H1 (cell line): Measurements from ENCODE around the gene SLC32A1. TPM values are rescaled to one million over a fixed set of nuclear protein-coding genes. Genes with fewer than 3 reads are reported as not detected.
A peak's percentile ranks its signal among the peaks of the same experiment; 100 is the strongest.

Experiments used
- CTCF ChIA-PET: fragments of 300-600 bp; sonication (Branson Sonifier 250); formaldehyde crosslinking; loops from one replicate; lab custom pipeline; 2021; ENCODE audit not compliant: partially characterized antibody; lab: Charles Lee
- POLR2A ChIA-PET: fragments of 300-600 bp; sonication (Branson Sonifier 250); formaldehyde crosslinking; loops from one replicate; lab custom pipeline; 2021; ENCODE audit warnings: inconsistent platforms; ENCODE audit not compliant: partially characterized antibody; lab: Charles Lee
- DNase-seq, 2 experiments: peaks; one replicate each; pipeline versions ENCODE4 v3.0.0 to v3.0.0-alpha.2; 2010 to 2022; ENCODE audit warnings: low spot score in 2 of 2, low read depth in 1 of 2, mixed read lengths in 1 of 2
- FAIRE-seq: peaks from 2 replicates; lab custom pipeline; 2011; peaks lifted over from hg19 to GRCh38; lab: Jason Lieb, UNC
- H2AFZ ChIP-seq: 2 replicates; pipeline ENCODE4 v1.8.1; 2012; ENCODE audit warnings: low read length, inconsistent platforms
- H2AK5ac ChIP-seq: 2 replicates; pipeline ENCODE4 v1.6.1; 2013; ENCODE audit warnings: low read depth, low read length
- H2BK120ac ChIP-seq: replicated peaks from 2 replicates; pipeline ENCODE3; 2013; ENCODE audit warnings: low read depth, low read length, inconsistent platforms
- H2BK12ac ChIP-seq: 2 replicates; pipeline ENCODE4 v1.6.1; 2013; ENCODE audit warnings: low read depth, low read length
- H2BK15ac ChIP-seq: 2 replicates; pipeline ENCODE4 v1.6.1; 2013; ENCODE audit warnings: low read length
- H2BK20ac ChIP-seq: 2 replicates; pipeline ENCODE4 v1.6.1; 2013; ENCODE audit warnings: low read length
- H2BK5ac ChIP-seq: 2 replicates; pipeline ENCODE4 v1.6.1; 2013; ENCODE audit warnings: low read depth, low read length
- H3K14ac ChIP-seq: 2 replicates; pipeline ENCODE4 v1.6.1; 2013; ENCODE audit warnings: inconsistent platforms; ENCODE audit not compliant: insufficient read length
- H3K18ac ChIP-seq: 2 replicates; pipeline ENCODE4 v1.6.1; 2013; ENCODE audit warnings: low read length; ENCODE audit errors: extremely low read depth
- H3K23ac ChIP-seq: 2 replicates; pipeline ENCODE4 v1.6.1; 2013; ENCODE audit warnings: inconsistent platforms; ENCODE audit not compliant: insufficient read length
- H3K23me2 ChIP-seq: 2 replicates; pipeline ENCODE4 v1.6.1; 2013; ENCODE audit warnings: low read depth, low read length
- H3K27ac ChIP-seq: 2 replicates; pipeline ENCODE4 v1.6.1; 2011; ENCODE audit warnings: low read depth, low read length, inconsistent platforms
- H3K27me3 ChIP-seq, 4 experiments: replicated peaks in 1 of 4; 1 replicate in 1 of 4; 2 replicates in 3 of 4; pipeline versions ENCODE4 v1.6.1 to v1.8.1; 2011 to 2013; ENCODE audit warnings: low read length in 3 of 4, mild to moderate bottlenecking in 3 of 4, inconsistent platforms in 2 of 4, mixed read lengths in 2 of 4, moderate library complexity in 1 of 4; ENCODE audit not compliant: control insufficient read depth in 3 of 4, insufficient read depth in 3 of 4; ENCODE audit errors: extremely low read depth in 1 of 4
- H3K36me3 ChIP-seq, 4 experiments: 2 replicates each; pipeline versions ENCODE4 v1.6.1 to v1.8.1; 2011 to 2013; ENCODE audit warnings: mild to moderate bottlenecking in 4 of 4, low read length in 3 of 4, moderate library complexity in 2 of 4, control low read depth in 1 of 4, inconsistent platforms in 1 of 4; ENCODE audit not compliant: insufficient read depth in 4 of 4, control insufficient read depth in 2 of 4
- H3K4ac ChIP-seq: replicated peaks from 2 replicates; pipeline ENCODE3; 2013; ENCODE audit warnings: low read length, low read depth, mixed read lengths, inconsistent platforms; ENCODE audit not compliant: insufficient read length
- H3K4me1 ChIP-seq, 4 experiments: replicated peaks in 1 of 4; 1 replicate in 1 of 4; 2 replicates in 3 of 4; pipeline versions ENCODE4 v1.6.1 to v1.8.1; 2011 to 2013; ENCODE audit warnings: low read length in 3 of 4, inconsistent platforms in 2 of 4, mixed read lengths in 1 of 4; ENCODE audit not compliant: insufficient read depth in 4 of 4, control insufficient read depth in 3 of 4
- H3K4me2 ChIP-seq, 2 experiments: 2 replicates each; pipeline versions ENCODE4 v1.6.1 to v1.8.1; 2011 to 2013; ENCODE audit warnings: low read depth in 2 of 2, low read length in 2 of 2, control low read depth in 1 of 2, inconsistent platforms in 1 of 2, mild to moderate bottlenecking in 1 of 2; ENCODE audit not compliant: insufficient read depth in 1 of 2
- H3K4me3 ChIP-seq, 4 experiments: fragments of 200-600, 300-600 bp in 1 of 4; sonication (generic), shearing (Covaris generic), sonication (Bioruptor Twin) in 1 of 4; 2 replicates each; pipeline versions ENCODE4 v1.5.1 to v1.8.1; 2011 to 2016; ENCODE audit warnings: low read length in 4 of 4, low read depth in 3 of 4, control low read depth in 2 of 4, inconsistent platforms in 2 of 4, mild to moderate bottlenecking in 2 of 4, mixed read lengths in 1 of 4, moderate library complexity in 1 of 4; ENCODE audit not compliant: insufficient read depth in 2 of 4; ENCODE audit errors: extremely low read depth in 1 of 4
- H3K56ac ChIP-seq: replicated peaks from 2 replicates; pipeline ENCODE3; 2013; ENCODE audit warnings: low read depth, mild to moderate bottlenecking, mixed read lengths, low read length, inconsistent platforms; ENCODE audit not compliant: insufficient read length
- H3K79me1 ChIP-seq: 2 replicates; pipeline ENCODE4 v1.6.1; 2013; ENCODE audit warnings: low read depth, low read length, control low read depth
- H3K79me2 ChIP-seq, 2 experiments: 2 replicates each; pipeline versions ENCODE4 v1.6.1 to v1.8.1; 2012 to 2013; ENCODE audit warnings: low read length in 2 of 2, mild to moderate bottlenecking in 2 of 2, inconsistent platforms in 1 of 2; ENCODE audit not compliant: insufficient read depth in 2 of 2, control insufficient read depth in 1 of 2
- H3K9ac ChIP-seq, 4 experiments: replicated peaks in 1 of 4; 1 replicate in 1 of 4; 2 replicates in 3 of 4; pipeline versions ENCODE4 v1.6.1 to v1.8.1; 2011 to 2013; ENCODE audit warnings: low read depth in 3 of 4, low read length in 3 of 4, control low read depth in 2 of 4, mild to moderate bottlenecking in 2 of 4, moderate library complexity in 2 of 4, inconsistent platforms in 1 of 4; ENCODE audit errors: extremely low read depth in 1 of 4
- H3K9me3 ChIP-seq, 2 experiments: 2 replicates each; pipeline versions ENCODE4 v1.6.1 to v1.8.1; 2012 to 2013; ENCODE audit warnings: mild to moderate bottlenecking in 2 of 2, moderate library complexity in 2 of 2, control low read depth in 1 of 2, inconsistent platforms in 1 of 2, low read depth in 1 of 2, low read length in 1 of 2, mixed read lengths in 1 of 2; ENCODE audit not compliant: insufficient read depth in 2 of 2
- H4K20me1 ChIP-seq, 2 experiments: replicated peaks in 1 of 2; 2 replicates each; pipeline versions ENCODE3 to v1.8.1; 2011 to 2013; ENCODE audit warnings: inconsistent platforms in 2 of 2, low read length in 2 of 2, mild to moderate bottlenecking in 1 of 2; ENCODE audit not compliant: insufficient read depth in 2 of 2, control insufficient read depth in 1 of 2
- H4K5ac ChIP-seq: 2 replicates; pipeline ENCODE4 v1.6.1; 2013; ENCODE audit warnings: low read length, low read depth, mixed read lengths, inconsistent platforms; ENCODE audit not compliant: insufficient read length
- H4K8ac ChIP-seq: 2 replicates; pipeline ENCODE4 v1.8.0; 2013; ENCODE audit warnings: mild to moderate bottlenecking, moderate library complexity, low read length, inconsistent platforms; ENCODE audit not compliant: insufficient read depth; ENCODE audit errors: extremely low read depth
- H4K91ac ChIP-seq: replicated peaks from 2 replicates; pipeline ENCODE3; 2013; ENCODE audit warnings: low read length, mixed read lengths, inconsistent platforms; ENCODE audit not compliant: insufficient read length
- BRCA1 ChIP-seq: IDR thresholded peaks from 2 replicates; pipeline ENCODE4 v1.6.1; 2012; ENCODE audit warnings: low read depth, low read length, improper control_type of control experiment
- CEBPB ChIP-seq: IDR thresholded peaks from 2 replicates; pipeline ENCODE4 v1.6.1; 2012; ENCODE audit warnings: low read depth, low read length
- EP300 ChIP-seq, 2 experiments: IDR thresholded peaks; 1 replicate in 1 of 2; 2 replicates in 1 of 2; pipeline ENCODE4 v1.6.1; 2011 to 2012; ENCODE audit warnings: low read depth in 2 of 2, low read length in 2 of 2, mild to moderate bottlenecking in 2 of 2, borderline replicate concordance in 1 of 2, inconsistent platforms in 1 of 2, moderate library complexity in 1 of 2
- HDAC6 ChIP-seq: IDR thresholded peaks from one replicate; pipeline ENCODE4 v1.7.1; 2012; ENCODE audit warnings: low read depth, mild to moderate bottlenecking, inconsistent platforms, low read length, moderate library complexity
- JUND ChIP-seq: IDR thresholded peaks from 2 replicates; pipeline ENCODE4 v1.6.1; 2011; ENCODE audit warnings: mild to moderate bottlenecking, improper control_type of control experiment, low read length
- RNF2 ChIP-seq: fragments of 200-900, 300-1000 bp; sonication (generic); IDR thresholded peaks from 2 replicates; pipeline ENCODE4 v1.7.1; 2016; ENCODE audit warnings: borderline replicate concordance, low read depth, mild to moderate bottlenecking, antibody characterized with exemption, low read length; ENCODE audit not compliant: poor library complexity, severe bottlenecking; ENCODE audit errors: missing control alignments
- RXRA ChIP-seq: IDR thresholded peaks from 2 replicates; pipeline ENCODE4 v1.6.1; 2011; ENCODE audit warnings: low read depth, mild to moderate bottlenecking, low read length, moderate library complexity; ENCODE audit not compliant: insufficient read depth
- SIN3A ChIP-seq, 2 experiments: IDR thresholded peaks in 1 of 2; conservative IDR thresholded peaks in 1 of 2; 2 replicates each; pipeline ENCODE4 v1.6.1; 2011 to 2012; ENCODE audit warnings: low read length in 2 of 2, improper control_type of control experiment in 1 of 2, low read depth in 1 of 2, mild to moderate bottlenecking in 1 of 2
- SIX5 ChIP-seq: IDR thresholded peaks from 2 replicates; pipeline ENCODE4 v1.6.1; 2011; ENCODE audit warnings: mild to moderate bottlenecking, low read depth, low read length
- WGBS, 2 experiments: shearing (Covaris generic) in 1 of 2; methylation state at CpG; one replicate each; pipeline versions ENCODE4 v1.1.6 to v1.1.7; 2013 to 2015; ENCODE audit warnings: low lambda C conversion rate in 2 of 2, mixed read lengths in 2 of 2, inconsistent platforms in 1 of 2, low coverage in 1 of 2, missing lambda C conversion rate in 1 of 2; ENCODE audit not compliant: insufficient replicate concordance in 2 of 2, insufficient coverage in 1 of 2, insufficient read length in 1 of 2; ENCODE audit errors: extremely low coverage in 1 of 2, missing lambda C conversion rate in 1 of 2; 5-methylcytosine and 5-hydroxymethylcytosine counted together
- polyA plus RNA-seq, 7 experiments: library from polyadenylated mRNA; depleted of rRNA in 3 of 7; stranded (reverse) in 5 of 7; unstranded in 2 of 7; fragments of >200 nt in 5 of 7; fragments of 200-250 nt in 2 of 7; gene quantifications; 1 replicate in 5 of 7; 2 replicates in 1 of 7; 4 replicates in 1 of 7; pipeline versions ENCODE4 v1.2.1 to v1.2.3, GENCODE V29; 2011 to 2013; ENCODE audit warnings: missing spikeins in 2 of 7, mixed read lengths in 2 of 7
- total RNA-seq: library from RNA; stranded (reverse); fragmentation: NEBNext Ultra II Directional; extraction: Animal tissue kit (Norgen Biotek cat#: 25700); gene quantifications from 2 replicates; pipeline ENCODE4 v1.2.1, GENCODE V29; 2021
- TF ChIP-seq, protein P1 (sequence below): IDR thresholded peaks from 2 replicates; pipeline ENCODE4 v1.6.1; 2012; ENCODE audit warnings: inconsistent platforms

Gene SLC32A1
- total and polyA plus RNA-seq, 2 of the 8 experiments (the other 6 are each of a cell fraction or from before 2014, with no cell fraction given): 0.09 to 0.15 TPM

DNA sequence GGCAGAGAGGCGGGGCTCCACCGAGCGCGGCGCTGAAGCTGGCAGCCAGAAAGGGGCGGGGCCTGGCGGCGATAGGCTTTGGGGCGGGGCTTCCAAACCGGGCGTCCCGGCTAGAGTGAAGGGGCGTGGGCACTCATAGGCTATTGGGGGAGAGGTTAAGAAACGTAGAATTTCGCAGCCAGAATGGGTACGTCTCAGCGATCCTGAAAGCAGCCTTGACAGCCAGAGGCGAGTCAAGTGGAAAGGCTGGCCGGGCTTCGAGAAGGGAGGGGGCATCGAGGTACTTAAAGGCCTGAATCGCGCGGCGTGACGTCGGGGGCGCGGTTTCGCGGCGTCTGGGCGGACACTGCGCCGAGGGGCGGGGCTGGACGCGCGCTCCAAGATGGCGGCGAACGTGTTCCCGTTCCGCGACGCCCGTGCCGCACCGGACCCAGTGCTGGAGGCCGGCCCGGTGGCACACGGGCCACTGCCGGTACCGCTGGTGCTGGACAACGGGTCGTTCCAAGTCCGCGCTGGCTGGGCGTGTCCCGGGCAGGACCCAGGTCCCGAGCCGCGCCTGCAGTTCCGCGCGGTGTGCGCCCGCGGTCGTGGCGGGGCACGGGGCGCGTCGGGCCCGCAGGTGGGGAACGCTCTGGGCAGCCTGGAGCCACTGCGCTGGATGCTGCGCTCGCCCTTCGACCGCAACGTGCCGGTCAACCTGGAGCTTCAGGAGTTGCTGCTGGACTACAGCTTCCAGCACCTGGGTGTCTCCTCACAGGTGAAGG is 24.0 kb downstream of the SLC32A1 start, which contains the start of gene ACTR5:
ACTR5 (plus strand) TSS at position 364 of the 764 bp plus-strand sequence; CDS start at position 383, 19 bp downstream.
- H3K4me2 ChIP-seq: peak within 1 kb of the TSS; percentile 77
- FAIRE-seq (no peak), DNase-seq (peak in 1 of 2 experiments; percentile 99)
- no peak within 1 kb of the TSS for H3K23ac ChIP-seq
- peak within 1 kb of the TSS; percentile 86 for H4K5ac ChIP-seq
- H3K27ac ChIP-seq: peak within 1 kb of the TSS; percentile 80; the same call in 1 of the 2 replicates
- no peak within 1 kb of the TSS for H2BK120ac ChIP-seq
- H2BK5ac ChIP-seq: peak within 1 kb of the TSS; percentile 92
- peaks cover 0 to 6% (median 3%) of the 10 kb centered on the region in 4 experiments; a peak in 1 of 8 replicates for H3K36me3 ChIP-seq
- H4K20me1 ChIP-seq: peaks cover 0 to 12% of the 10 kb centered on the region in 2 experiments
- CTCF ChIA-PET: interaction anchor here (0.6 to 11.6 kb wide), 12 partner anchors 20 to 300 kb away, joined by 3 to 223 read pairs (median 4); partner anchors contain the start of gene SLC32A1
- no peaks in the 10 kb centered on the region for H3K9me3 ChIP-seq
- H3K27me3 ChIP-seq: peaks cover 2 to 12% (median 11%) of the 10 kb centered on the region in 4 experiments
- H2AFZ ChIP-seq: peak within 1 kb of the TSS; percentile 99
- WGBS, 2 experiments: 2% methylated on average over 69 of the region's 84 CpGs; no CpG with 5 or more reads in 1 of the 2 experiments
- peak within 1 kb of the TSS; percentile 95 for H2BK12ac ChIP-seq
- H2AK5ac ChIP-seq: no peak within 1 kb of the TSS
- peak within 1 kb of the TSS; percentile 92 for H4K91ac ChIP-seq
- peaks cover 4 to 15% of the 10 kb centered on the region in 2 experiments; a peak in 3 of 4 replicates for H3K79me2 ChIP-seq
- peak within 1 kb of the TSS; percentile 62 to 90 (median 88) for H3K4me3 ChIP-seq
- H2BK20ac ChIP-seq: no peak within 1 kb of the TSS; the same call in 1 of the 2 replicates
- POLR2A ChIA-PET: interaction anchor here (0.6 to 2.6 kb wide), 8 partner anchors 9 to 178 kb away, joined by 3 to 11 read pairs (median 4); partner anchors contain the start of genes PPP1R16B and SLC32A1
- H3K4ac ChIP-seq: no peak within 1 kb of the TSS
- peaks cover 6% of the 10 kb centered on the region for H3K23me2 ChIP-seq
- peaks cover 3 to 7% (median 6%) of the 10 kb centered on the region in 4 experiments; a peak in 4 of 7 replicates for H3K4me1 ChIP-seq
- H2BK15ac ChIP-seq: no peak within 1 kb of the TSS; the same call in 1 of the 2 replicates
- no peaks in the 10 kb centered on the region; the same call in 1 of the 2 replicates for H3K79me1 ChIP-seq
- no peak within 1 kb of the TSS for H3K14ac ChIP-seq
- H3K18ac ChIP-seq: peak within 1 kb of the TSS; percentile 89
- no peak within 1 kb of the TSS; the same call in 1 of the 2 replicates for H4K8ac ChIP-seq
- H3K56ac ChIP-seq: peak within 1 kb of the TSS; percentile 79
- peak within 1 kb of the TSS; percentile 56 to 82 (median 68); a peak in 6 of 7 replicates for H3K9ac ChIP-seq
- TF ChIP-seq BRCA1: no peak
- no peak for TF ChIP-seq RXRA
- TF ChIP-seq, protein P1, sequence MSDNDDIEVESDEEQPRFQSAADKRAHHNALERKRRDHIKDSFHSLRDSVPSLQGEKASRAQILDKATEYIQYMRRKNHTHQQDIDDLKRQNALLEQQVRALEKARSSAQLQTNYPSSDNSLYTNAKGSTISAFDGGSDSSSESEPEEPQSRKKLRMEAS: peak; percentile 73
- no peak for TF ChIP-seq SIX5
- no peak for TF ChIP-seq EP300 (IDR thresholded peaks at IDR 0.05; ENCODE audit: borderline replicate concordance in 1 of 2, low read depth in 2 of 2, low read length in 2 of 2)
- peak; percentile 46 to 55; a peak in 1 of 4 replicates for TF ChIP-seq SIN3A (conservative IDR thresholded peaks at IDR 0.05 in 1 of 2, IDR thresholded peaks at IDR 0.05 in 1 of 2; ENCODE audit: low read depth in 1 of 2, low read length in 2 of 2)
- no peak for TF ChIP-seq JUND
- TF ChIP-seq RNF2: no peak
- no peak for TF ChIP-seq CEBPB
- no peak for TF ChIP-seq HDAC6
